Spleen (tissue), 11 donors: ENCODE measurements around the gene HSPA4L. TPM values are rescaled to one million over a fixed set of nuclear protein-coding genes. Genes with fewer than 3 reads are reported as not detected.
A peak's percentile ranks its signal among the peaks of the same experiment; 100 is the strongest.

ENCODE experiments used
- DNase-seq: peaks from one replicate; pipeline ENCODE4 v3.0.0-alpha.2; 2020
- H3K27ac ChIP-seq, 8 donors: fragments of 200-600 bp; sonication (generic) in 7 of 8; 1 replicate in 4 of 8; 2 replicates in 4 of 8; pipeline versions ENCODE4 v1.5.0 to v1.8.0; 2016 to 2021; ENCODE audit warnings: inconsistent platforms in 4 of 8, mild to moderate bottlenecking in 4 of 8, moderate library complexity in 1 of 8
- H3K27me3 ChIP-seq, 7 donors: fragments of 200-600 bp; sonication (generic) in 6 of 7; replicated peaks in 1 of 7; 1 replicate in 4 of 7; 2 replicates in 3 of 7; pipeline versions ENCODE4 v1.5.0 to v1.8.0; 2016 to 2021; ENCODE audit warnings: inconsistent platforms in 3 of 7, mild to moderate bottlenecking in 1 of 7
- H3K36me3 ChIP-seq, 6 donors: fragments of 200-600 bp; sonication (generic) in 5 of 6; 1 replicate in 4 of 6; 2 replicates in 2 of 6; pipeline versions ENCODE4 v1.5.0 to v1.8.0; 2016 to 2021; ENCODE audit warnings: inconsistent platforms in 2 of 6
- H3K4me1 ChIP-seq, 6 donors: fragments of 200-600 bp; sonication (generic) in 5 of 6; 1 replicate in 3 of 6; 2 replicates in 3 of 6; pipeline versions ENCODE4 v1.5.0 to v1.8.0; 2016 to 2021; ENCODE audit warnings: inconsistent platforms in 3 of 6
- H3K4me3 ChIP-seq, 8 donors: fragments of 200-600 bp; sonication (generic) in 7 of 8; 1 replicate in 4 of 8; 2 replicates in 4 of 8; pipeline versions ENCODE4 v1.5.0 to v1.8.0; 2016 to 2021; ENCODE audit warnings: inconsistent platforms in 4 of 8, mild to moderate bottlenecking in 4 of 8, moderate library complexity in 2 of 8
- H3K9me3 ChIP-seq, 8 donors: fragments of 200-600 bp; sonication (generic) in 7 of 8; 1 replicate in 4 of 8; 2 replicates in 4 of 8; pipeline versions ENCODE4 v1.5.0 to v1.8.0; 2016 to 2021; ENCODE audit warnings: inconsistent platforms in 4 of 8
- CTCF ChIP-seq, 11 experiments: fragments of 200-600 bp in 7 of 11; fragments of 450-650 bp in 4 of 11; sonication (generic) in 4 of 11; IDR thresholded peaks in 8 of 11; conservative IDR thresholded peaks in 3 of 11; 1 replicate in 7 of 11; 2 replicates in 4 of 11; pipeline versions ENCODE4 v1.4.0 to v1.8.0; 2016 to 2021; ENCODE audit warnings: antibody characterized with exemption in 11 of 11, inconsistent platforms in 4 of 11, mild to moderate bottlenecking in 1 of 11
- POLR2A ChIP-seq, 3 donors: fragments of 450-650 bp; IDR thresholded peaks; one replicate each; pipeline ENCODE4 v1.5.1; 2017; ENCODE audit warnings: antibody characterized with exemption in 3 of 3, mild to moderate bottlenecking in 1 of 3
- POLR2AphosphoS5 ChIP-seq, 3 donors: sonication (generic); formaldehyde crosslinking; IDR thresholded peaks; one replicate each; pipeline ENCODE4 v1.5.1; 2017; ENCODE audit warnings: antibody characterized with exemption in 3 of 3
- WGBS, 5 donors: extraction: QIAGEN DNeasy Blood & Tissue Kit in 3 of 5; methylation state at CpG; one replicate each; pipeline versions ENCODE4 v1.1.5 to v1.1.7; 2013 to 2018; 5-methylcytosine and 5-hydroxymethylcytosine counted together
- intact Hi-C: fragments of 100-400 bp; cut with DNase I; formaldehyde crosslinking; loops from one replicate; pipeline ENCODE4 v1.15.0; 2023; ENCODE audit warnings: low total_unique reads
- polyA plus RNA-seq, 3 donors: library from polyadenylated mRNA; stranded (reverse); fragments of 200-250 nt; gene quantifications; one replicate each; pipeline ENCODE4 v1.2.1, GENCODE V29; 2013
- total RNA-seq, 7 donors: library from RNA; depleted of rRNA in 3 of 7; stranded (reverse); fragments of >200 nt in 3 of 7; fragmentation: NEBNext Ultra II Directional in 4 of 7; extraction: Animal tissue kit (Norgen Biotek cat#: 25700) in 4 of 7; gene quantifications; one replicate each; pipeline versions ENCODE4 v1.1.0 to v1.2.1, GENCODE V29; 2016 to 2021
- donor health status: healthy with polysubstance abuse.
- donor health status: DM: no; HTN: no; CAD: no; lungs with moderate emphysema.
- donor health status: DM: no; HTN: no; CAD: no.
- donor health status: Bipolar disorder and iron deficiency.
- donor health status: healthy.
- donor health status: DM: no; HTN: no; CAD: no.
- donor health status: DM: yes; HTN: yes; CAD: no.

HSPA4L gene
- total and polyA plus RNA-seq, 10 donors: 0.13 to 4.1 (median 2.5) TPM

- H3K36me3 ChIP-seq: no peaks in the 10 kb centered on the region
- peaks cover 5 to 76% (median 69%) of the 10 kb centered on the region in 8 donors for H3K9me3 ChIP-seq
- no peak for TF ChIP-seq POLR2A (IDR thresholded peaks at IDR 0.05)
- no peak for TF ChIP-seq POLR2AphosphoS5 (IDR thresholded peaks at IDR 0.05)
- no peak for TF ChIP-seq CTCF (IDR thresholded peaks at IDR 0.05 in 8 of 11, conservative IDR thresholded peaks at IDR 0.05 in 3 of 11)
- no peak overlapping the region for H3K4me3 ChIP-seq
- 40 to 71% (median 60%) methylated on average over 1 of the region's 1 CpG for WGBS, 5 donors
- intact Hi-C loops: no loop called here
- H3K4me1 ChIP-seq: peaks cover 0 to 16% (median 10%) of the 10 kb centered on the region in 6 donors
- no peak overlapping the region for H3K27ac ChIP-seq
- DNase-seq: no peak
- no peaks in the 10 kb centered on the region for H3K27me3 ChIP-seq
Measured at GRCh38 chr4:127852661-127853060, 70.5 kb downstream of the HSPA4L start.

- Histone ChIP-seq H3K4me1 (peaks cover 0 to 16% (median 10%) of the 10 kb centered on the region in 6 donors), H3K27ac (peak overlapping the region in 2 of 8 donors; percentile 20 to 50), H3K9me3 (peaks cover 0 to 52% (median 39%) of the 10 kb centered on the region in 8 donors), H3K36me3 (no peaks in the 10 kb centered on the region), H3K4me3 (no peak overlapping the region), H3K27me3 (no peaks in the 10 kb centered on the region)
- DNase-seq: no peak
- intact Hi-C loops: no loop called here
- TF ChIP-seq CTCF (IDR thresholded peaks at IDR 0.05 in 8 of 11, conservative IDR thresholded peaks at IDR 0.05 in 3 of 11): no peak
- TF ChIP-seq POLR2A (IDR thresholded peaks at IDR 0.05): no peak
- no peak for TF ChIP-seq POLR2AphosphoS5 (IDR thresholded peaks at IDR 0.05)
Measured at GRCh38 chr4:127856196-127856812, 74.2 kb downstream of the HSPA4L start.

GRCh38 chr4:127856813-127857447 lies 74.8 kb downstream of the HSPA4L start:
- Histone ChIP-seq H3K36me3 (no peaks in the 10 kb centered on the region), H3K4me3 (no peak overlapping the region), H3K27ac (peak overlapping the region in 3 of 8 donors; percentile 20 to 50 (median 20)), H3K27me3 (no peaks in the 10 kb centered on the region), H3K9me3 (peaks cover 0 to 46% (median 34%) of the 10 kb centered on the region in 8 donors), H3K4me1 (peaks cover 0 to 16% (median 10%) of the 10 kb centered on the region in 6 donors)
- intact Hi-C loops: no loop called here
- no peak for DNase-seq
- WGBS, 5 donors: 60 to 74% (median 68%) methylated on average over 4 of the region's 4 CpGs
- no peak for TF ChIP-seq CTCF (IDR thresholded peaks at IDR 0.05 in 8 of 11, conservative IDR thresholded peaks at IDR 0.05 in 3 of 11)
- TF ChIP-seq POLR2A (IDR thresholded peaks at IDR 0.05): no peak
- TF ChIP-seq POLR2AphosphoS5 (IDR thresholded peaks at IDR 0.05): no peak

- H3K4me3 ChIP-seq: no peak overlapping the region
Measured at GRCh38 chr4:127857641-127858040, 75.5 kb downstream of the HSPA4L start.

More at GRCh38 chr4:127857641-127858040, 75.5 kb downstream of the HSPA4L start:
- TF ChIP-seq POLR2A (IDR thresholded peaks at IDR 0.05) (no peak), POLR2AphosphoS5 (IDR thresholded peaks at IDR 0.05) (no peak), CTCF (IDR thresholded peaks at IDR 0.05 in 8 of 11, conservative IDR thresholded peaks at IDR 0.05 in 3 of 11) (no peak)
- peaks cover 0 to 39% (median 28%) of the 10 kb centered on the region in 8 donors for H3K9me3 ChIP-seq
- intact Hi-C loops: no loop called here
- peaks cover 0 to 16% (median 10%) of the 10 kb centered on the region in 6 donors for H3K4me1 ChIP-seq
- H3K36me3 ChIP-seq: no peaks in the 10 kb centered on the region
- H3K27ac ChIP-seq: no peak overlapping the region
- H3K27me3 ChIP-seq: no peaks in the 10 kb centered on the region
- DNase-seq: no peak
- 91 to 97% (median 94%) methylated on average over 1 of the region's 1 CpG for WGBS, 5 donors
